Mesothelial cell of epicardium (in vitro differentiated cells): ENCODE data around the gene CFAP97. TPM values are rescaled to one million over a fixed set of nuclear protein-coding genes. Genes with fewer than 3 reads are reported as not detected.
A peak's percentile ranks its signal among the peaks of the same experiment; 100 is the strongest.
"Not testable (repeated sequence)": the region's sequence is repeated elsewhere in the genome, so short reads cannot be mapped to it uniquely, and the experiment has no call there.

Experiments used
- DNase-seq, 2 experiments: peaks; one replicate each; pipeline ENCODE4 v3.0.0; 2021; ENCODE audit warnings: low spot score in 2 of 2; ENCODE audit not compliant: unreplicated experiment in 2 of 2
- H3K27ac Mint-ChIP-seq: 2 replicates; pipeline ENCODE4 v1.8.0; 2021; ENCODE audit warnings: mixed read lengths
- H3K27me3 Mint-ChIP-seq: 2 replicates; pipeline ENCODE4 v1.8.0; 2021; ENCODE audit warnings: low read depth, mixed read lengths
- H3K36me3 Mint-ChIP-seq: 2 replicates; pipeline ENCODE4 v1.8.0; 2021; ENCODE audit warnings: mixed read lengths
- H3K4me1 Mint-ChIP-seq: 2 replicates; pipeline ENCODE4 v1.8.0; 2021; ENCODE audit warnings: mixed read lengths
- H3K4me3 Mint-ChIP-seq: 2 replicates; pipeline ENCODE4 v1.8.0; 2021; ENCODE audit warnings: mild to moderate bottlenecking, moderate library complexity, mixed read lengths
- H3K9me3 Mint-ChIP-seq: 2 replicates; pipeline ENCODE4 v1.8.0; 2021; ENCODE audit warnings: mixed read lengths
- total RNA-seq: library from RNA; stranded (reverse); gene quantifications from 3 replicates; pipeline ENCODE4 v1.2.1, GENCODE V29; 2021
- TF ChIP-seq, protein P1 (sequence below): fragments of 200-600 bp; sonication (generic); IDR thresholded peaks from one replicate; pipeline ENCODE4 v1.5.0; 2021; ENCODE audit warnings: antibody characterized with exemption; ENCODE audit not compliant: unreplicated experiment

CFAP97 gene
- total RNA-seq, 1 donor from 2014 or later, result 28.2 TPM

DNA sequence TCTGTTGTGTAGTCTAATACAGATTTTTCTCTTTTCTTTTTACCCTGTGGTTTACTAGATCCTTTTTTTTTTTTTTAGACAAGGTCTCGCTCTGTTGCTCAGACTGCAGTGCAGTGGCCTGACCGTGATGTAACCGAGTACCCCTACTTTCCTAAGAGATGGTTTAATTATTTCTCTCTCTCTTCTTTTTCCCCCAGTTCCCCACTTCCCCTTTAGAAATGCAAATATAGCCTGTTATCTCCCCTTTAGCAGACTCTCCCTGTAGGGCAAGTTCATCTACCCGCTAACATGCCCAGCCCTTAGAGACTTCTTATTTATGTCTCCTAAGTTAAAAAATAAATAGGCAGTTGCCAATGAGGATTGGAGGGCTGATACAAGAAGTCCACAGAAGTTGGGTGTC, 10.1 kb upstream of the CFAP97 start:
- no peak overlapping the region for H3K27ac Mint-ChIP-seq
- peaks cover 10% of the 10 kb centered on the region for H3K27me3 Mint-ChIP-seq
- no peak for DNase-seq
- no peaks in the 10 kb centered on the region for H3K36me3 Mint-ChIP-seq
- no peaks in the 10 kb centered on the region for H3K9me3 Mint-ChIP-seq
- TF ChIP-seq, protein P1, sequence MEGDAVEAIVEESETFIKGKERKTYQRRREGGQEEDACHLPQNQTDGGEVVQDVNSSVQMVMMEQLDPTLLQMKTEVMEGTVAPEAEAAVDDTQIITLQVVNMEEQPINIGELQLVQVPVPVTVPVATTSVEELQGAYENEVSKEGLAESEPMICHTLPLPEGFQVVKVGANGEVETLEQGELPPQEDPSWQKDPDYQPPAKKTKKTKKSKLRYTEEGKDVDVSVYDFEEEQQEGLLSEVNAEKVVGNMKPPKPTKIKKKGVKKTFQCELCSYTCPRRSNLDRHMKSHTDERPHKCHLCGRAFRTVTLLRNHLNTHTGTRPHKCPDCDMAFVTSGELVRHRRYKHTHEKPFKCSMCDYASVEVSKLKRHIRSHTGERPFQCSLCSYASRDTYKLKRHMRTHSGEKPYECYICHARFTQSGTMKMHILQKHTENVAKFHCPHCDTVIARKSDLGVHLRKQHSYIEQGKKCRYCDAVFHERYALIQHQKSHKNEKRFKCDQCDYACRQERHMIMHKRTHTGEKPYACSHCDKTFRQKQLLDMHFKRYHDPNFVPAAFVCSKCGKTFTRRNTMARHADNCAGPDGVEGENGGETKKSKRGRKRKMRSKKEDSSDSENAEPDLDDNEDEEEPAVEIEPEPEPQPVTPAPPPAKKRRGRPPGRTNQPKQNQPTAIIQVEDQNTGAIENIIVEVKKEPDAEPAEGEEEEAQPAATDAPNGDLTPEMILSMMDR, result no peak
- peaks cover 14% of the 10 kb centered on the region for H3K4me1 Mint-ChIP-seq
- no peak overlapping the region for H3K4me3 Mint-ChIP-seq

DNA sequence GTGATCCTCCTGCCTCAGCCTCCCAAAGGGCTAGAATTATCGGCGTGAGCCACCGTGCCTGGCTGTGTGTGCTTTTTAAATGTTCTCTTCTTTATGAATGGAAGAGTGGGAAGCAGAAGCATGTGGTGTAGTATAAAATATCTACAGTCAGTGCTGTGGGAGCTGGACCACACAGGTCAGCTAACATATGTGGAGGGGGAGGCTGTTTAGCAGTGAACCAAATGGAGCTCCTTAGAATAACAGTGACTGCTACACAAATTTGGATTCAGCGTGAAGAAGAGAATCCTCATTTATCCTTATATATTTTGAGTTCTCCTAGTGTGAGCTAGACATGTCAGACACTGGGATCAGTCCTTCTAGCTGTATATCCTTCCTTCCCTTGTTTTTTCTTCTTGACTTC, 8.8 kb upstream of the CFAP97 start:
- Mint-ChIP-seq H3K27me3 (peaks cover 10% of the 10 kb centered on the region), H3K9me3 (no peaks in the 10 kb centered on the region), H3K4me3 (no peak overlapping the region), H3K27ac (no peak overlapping the region), H3K36me3 (no peaks in the 10 kb centered on the region), H3K4me1 (peaks cover 16% of the 10 kb centered on the region)
- DNase-seq, result no peak
- TF ChIP-seq, protein P1, result no peak

GRCh38 chr4:185211641-185212040, 7.8 kb upstream of the CFAP97 start:
- H3K27me3 Mint-ChIP-seq, result peaks cover 13% of the 10 kb centered on the region
- TF ChIP-seq, protein P1, result no peak
- peak overlapping the region; percentile 88 for H3K4me3 Mint-ChIP-seq
- no peaks in the 10 kb centered on the region for H3K9me3 Mint-ChIP-seq
- H3K27ac Mint-ChIP-seq, result no peak overlapping the region
- H3K36me3 Mint-ChIP-seq, result no peaks in the 10 kb centered on the region
- no peak for DNase-seq
- H3K4me1 Mint-ChIP-seq, result peaks cover 16% of the 10 kb centered on the region

GRCh38 chr4:185211035-185211434, 7.2 kb upstream of the CFAP97 start:
- Mint-ChIP-seq H3K36me3 (no peaks in the 10 kb centered on the region), H3K9me3 (no peaks in the 10 kb centered on the region), H3K27ac (no peak overlapping the region), H3K27me3 (peaks cover 14% of the 10 kb centered on the region), H3K4me3 (peak overlapping the region; percentile 88), H3K4me1 (peaks cover 16% of the 10 kb centered on the region)
- TF ChIP-seq, protein P1, result no peak
- DNase-seq, result no peak

DNA sequence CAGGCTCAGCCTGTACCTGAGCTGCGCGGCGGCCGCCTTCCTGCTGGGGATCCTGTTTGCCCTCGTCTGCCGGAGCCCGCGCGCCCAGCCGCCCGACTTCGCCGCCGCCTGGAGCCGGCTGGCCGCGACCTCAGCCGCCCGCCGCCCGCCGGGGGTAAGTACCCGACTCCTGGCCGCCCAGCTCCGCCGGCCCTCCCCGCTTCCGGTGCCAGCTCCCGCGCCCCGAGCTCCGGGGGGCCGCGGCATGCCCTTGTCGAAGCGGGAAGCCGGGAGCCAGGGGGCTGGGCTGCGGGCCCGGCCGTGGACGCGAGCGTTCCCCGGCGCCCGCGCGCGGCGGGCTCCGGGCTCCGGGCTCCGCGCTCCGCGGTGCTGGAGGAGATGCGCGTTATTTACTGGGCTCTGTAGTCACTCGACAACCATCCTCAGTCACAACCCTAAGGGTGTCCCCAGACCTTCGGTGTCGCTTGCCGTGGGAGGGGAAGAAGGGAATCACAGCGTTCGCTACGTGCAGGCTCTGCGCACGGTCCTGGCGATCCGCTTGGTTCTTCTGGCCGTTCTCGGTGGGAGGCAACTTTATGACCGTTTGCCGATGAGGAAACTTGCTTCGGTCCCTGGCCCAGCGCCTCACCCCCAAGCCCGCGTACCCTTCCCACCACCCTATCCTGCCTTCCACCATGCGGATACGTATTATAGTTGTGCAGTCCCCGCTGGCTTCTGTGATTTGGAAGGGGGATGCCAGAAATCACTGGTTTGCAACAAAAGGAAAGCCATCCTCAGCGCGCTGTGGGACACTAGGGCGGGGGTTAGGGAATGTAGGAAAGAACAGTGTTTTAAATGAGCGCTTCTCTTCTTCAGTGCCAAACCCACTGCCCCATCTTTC, 6.5 kb upstream of the CFAP97 start:
- H3K36me3 Mint-ChIP-seq, result no peaks in the 10 kb centered on the region
- no peaks in the 10 kb centered on the region for H3K9me3 Mint-ChIP-seq
- DNase-seq, result peak in 1 of 2 experiments; percentile 67
- peaks cover 16% of the 10 kb centered on the region for H3K4me1 Mint-ChIP-seq
- peak overlapping the region; percentile 88 for H3K4me3 Mint-ChIP-seq
- TF ChIP-seq, protein P1, result no peak
- peak overlapping the region; percentile 81 for H3K27ac Mint-ChIP-seq
- H3K27me3 Mint-ChIP-seq, result peaks cover 14% of the 10 kb centered on the region

GRCh38 chr4:185209852-185210101, 6.0 kb upstream of the CFAP97 start:
- H3K36me3 Mint-ChIP-seq, H3K27ac Mint-ChIP-seq, H3K9me3 Mint-ChIP-seq, DNase-seq, H3K4me3 Mint-ChIP-seq: not testable (repeated sequence)
- H3K4me1 Mint-ChIP-seq, result peaks cover 19% of the 10 kb centered on the region
- H3K27me3 Mint-ChIP-seq, result peaks cover 14% of the 10 kb centered on the region
